Right lobe of liver (tissue), 4 donors: ENCODE data around the gene SLC25A53.

Source experiments
- CTCF ChIP-seq, 4 donors: fragments of 200-600 bp in 3 of 4; fragments of 450-650 bp in 1 of 4; IDR thresholded peaks; one replicate each; pipeline versions ENCODE4 v1.5.1 to v1.8.0; 2016 to 2022; ENCODE audit warnings: antibody characterized with exemption in 4 of 4, mild to moderate bottlenecking in 2 of 4
- POLR2A ChIP-seq: fragments of 450-650 bp; IDR thresholded peaks from one replicate; pipeline ENCODE4 v1.6.1; 2017; ENCODE audit warnings: antibody characterized with exemption, mild to moderate bottlenecking
- donor health status: DM: no; HTN: no; CAD: no.
- donor health status: DM: no; HTN: no; CAD: no.
- donor health status: DM: no; HTN: yes; CAD: no.

DNA sequence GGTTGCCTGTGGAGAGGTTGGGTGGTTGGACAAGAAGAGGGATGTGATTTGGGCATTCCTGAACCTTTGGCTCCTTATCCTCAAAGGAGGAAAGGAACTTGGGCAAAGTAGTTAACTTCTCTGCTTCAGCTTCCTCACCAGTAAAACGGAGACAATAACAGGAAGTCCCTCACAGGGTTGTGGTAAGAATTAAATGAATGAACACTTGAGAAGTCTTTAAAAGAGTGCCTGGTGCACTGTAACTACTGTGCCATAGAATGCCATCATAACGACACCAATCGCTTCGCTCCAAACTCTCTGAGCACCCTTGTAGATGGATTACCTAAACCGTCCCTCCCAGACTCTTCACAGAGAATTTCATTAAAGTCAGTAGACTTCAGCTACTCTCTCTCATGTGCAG lies 34.0 kb downstream of the SLC25A53 start:
- no peak for TF ChIP-seq CTCF (IDR thresholded peaks at IDR 0.05)
- TF ChIP-seq POLR2A = no peak
